IPS DF 4.7 (cell line): ENCODE results near the gene PTPN13.
A peak's percentile ranks its signal among the peaks of the same experiment; 100 is the strongest.

Source experiments
- DNase-seq: peaks from one replicate; pipeline ENCODE4 v3.0.0-alpha.2; 2013; ENCODE audit warnings: low spot score; ENCODE audit errors: extremely low read depth

The PTPN13 gene

DNA sequence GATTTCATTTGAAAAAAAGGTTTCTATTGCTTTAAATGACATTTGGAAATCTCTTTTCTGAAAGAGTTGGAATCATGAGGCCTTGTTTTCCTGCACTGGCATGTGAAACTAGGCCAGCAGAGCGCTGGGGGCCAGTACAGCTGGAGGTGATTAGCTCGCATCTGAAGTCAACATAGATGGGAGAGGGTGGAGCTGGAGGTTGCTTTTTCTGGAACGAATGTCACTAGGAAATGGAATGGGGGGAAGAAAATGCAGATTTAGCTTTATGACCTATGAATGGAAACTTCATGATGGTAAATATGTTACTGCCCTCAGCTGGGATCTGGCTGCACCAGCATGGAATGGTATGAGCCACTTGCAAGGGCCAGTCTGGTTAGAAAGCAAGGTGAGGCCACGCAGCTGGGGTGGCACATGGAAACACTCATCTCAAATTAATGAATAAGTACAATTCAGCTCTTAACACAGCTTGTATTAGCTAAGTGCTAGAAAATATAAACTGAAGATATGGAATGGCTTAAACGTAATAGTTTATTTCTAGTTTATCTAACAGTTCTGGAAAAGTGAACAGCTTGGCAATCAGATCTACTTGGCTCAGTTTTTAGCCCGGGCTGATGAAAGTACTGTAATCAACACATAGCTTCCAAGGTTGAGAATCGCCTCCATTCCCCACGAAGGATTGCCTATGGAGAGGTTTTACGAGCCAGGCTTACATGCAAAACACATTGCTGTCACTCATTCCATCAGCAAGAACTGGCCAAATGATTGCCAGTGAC, 222.6 kb downstream of the PTPN13 start:
- DNase-seq, result no peak

DNA sequence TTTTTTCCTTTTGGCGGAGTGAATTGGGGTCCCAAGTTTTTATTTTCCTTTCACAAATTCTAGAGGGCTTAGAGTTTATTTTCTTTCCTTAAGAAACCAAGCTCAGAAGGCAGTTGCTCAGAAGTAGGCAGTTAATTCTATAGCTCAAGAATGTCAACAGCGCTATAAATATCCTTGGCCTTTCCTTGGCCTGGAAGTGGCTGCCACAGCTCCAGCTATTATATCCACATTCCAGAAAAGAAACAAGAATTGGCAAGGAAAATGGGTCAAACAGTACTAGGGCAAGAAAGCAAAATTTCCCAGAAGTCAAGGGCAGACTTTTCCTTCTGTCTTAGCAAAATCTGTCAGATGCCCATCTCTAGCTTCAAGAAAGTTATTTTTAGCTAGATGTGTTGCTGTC, 224.1 kb downstream of the PTPN13 start:
- DNase-seq, result no peak

DNA sequence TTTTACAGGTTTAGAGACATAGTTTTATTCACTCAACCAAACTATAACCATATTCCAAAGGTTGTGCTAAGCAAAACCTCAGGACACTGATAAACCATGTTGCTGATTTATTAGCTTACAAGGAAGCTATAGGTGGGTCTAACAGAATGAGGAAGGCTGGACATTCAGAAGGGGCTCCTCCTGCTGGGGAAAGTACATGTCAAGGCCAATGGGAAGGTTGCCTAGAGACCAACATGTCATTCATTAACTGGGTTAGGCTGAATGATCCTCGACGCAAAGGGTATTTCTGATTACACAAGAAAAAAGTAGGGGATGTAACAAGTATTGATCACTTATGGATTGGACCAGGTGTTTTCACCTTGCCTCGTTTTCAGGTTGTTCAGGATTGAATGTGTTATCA, 224.7 kb downstream of the PTPN13 start:
- DNase-seq, result peak; percentile 16

DNA sequence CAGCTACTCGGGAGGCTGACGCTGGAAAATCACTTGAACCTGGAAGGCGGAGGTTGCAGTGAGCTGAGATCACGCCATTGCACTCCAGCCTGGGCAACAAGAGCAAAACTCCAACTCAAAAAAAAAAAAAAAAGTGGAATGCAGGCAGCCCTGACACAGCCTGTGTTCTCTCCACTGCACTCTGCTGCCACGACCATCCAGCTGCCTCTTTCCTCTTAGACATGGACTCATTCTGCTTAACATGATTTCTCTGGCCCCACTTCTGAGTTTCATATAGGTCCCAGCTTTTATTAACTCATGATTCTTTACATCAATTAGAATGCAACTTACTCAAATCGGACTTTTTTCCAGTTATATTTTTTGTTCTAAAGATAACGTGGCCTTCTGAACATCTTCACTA, 225.4 kb downstream of the PTPN13 start:
- no peak for DNase-seq

DNA sequence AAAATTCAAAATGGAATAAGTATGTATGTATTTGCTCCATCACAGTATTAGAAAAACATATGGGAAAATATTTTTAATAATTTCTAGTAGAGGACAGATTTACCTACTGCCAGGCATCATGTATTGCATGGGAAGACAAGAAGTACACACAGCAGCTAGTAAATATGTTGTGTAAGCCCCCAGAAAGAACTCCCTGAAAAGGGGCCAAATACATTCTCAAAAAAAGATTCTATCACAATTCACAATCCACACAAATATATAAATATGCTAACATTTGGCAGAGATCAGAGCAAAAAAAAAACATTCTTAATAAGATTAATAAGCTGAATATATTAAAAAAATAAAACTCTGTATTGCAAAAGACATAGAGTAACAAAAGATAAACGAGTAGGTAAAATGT, 227.0 kb downstream of the PTPN13 start:
- no peak for DNase-seq

DNA sequence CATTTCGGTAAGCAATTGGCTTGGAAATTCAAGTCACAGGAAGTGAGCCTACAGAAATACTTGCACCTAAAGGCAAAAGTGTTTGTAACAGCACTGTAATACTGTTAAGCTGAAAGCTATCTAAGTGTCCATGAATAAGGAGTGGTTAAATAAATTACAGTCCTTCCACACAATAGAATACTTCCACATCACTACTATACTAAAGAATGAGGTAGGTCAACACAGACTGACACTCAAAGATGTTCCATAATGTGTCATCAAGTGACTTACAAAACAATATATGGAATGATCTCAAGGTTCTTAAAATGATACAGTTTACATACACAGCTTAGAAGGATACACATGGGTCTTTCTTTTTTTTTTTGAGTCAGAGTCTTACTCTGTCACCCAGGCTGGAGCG, 228.0 kb downstream of the PTPN13 start:
- DNase-seq, result no peak

DNA sequence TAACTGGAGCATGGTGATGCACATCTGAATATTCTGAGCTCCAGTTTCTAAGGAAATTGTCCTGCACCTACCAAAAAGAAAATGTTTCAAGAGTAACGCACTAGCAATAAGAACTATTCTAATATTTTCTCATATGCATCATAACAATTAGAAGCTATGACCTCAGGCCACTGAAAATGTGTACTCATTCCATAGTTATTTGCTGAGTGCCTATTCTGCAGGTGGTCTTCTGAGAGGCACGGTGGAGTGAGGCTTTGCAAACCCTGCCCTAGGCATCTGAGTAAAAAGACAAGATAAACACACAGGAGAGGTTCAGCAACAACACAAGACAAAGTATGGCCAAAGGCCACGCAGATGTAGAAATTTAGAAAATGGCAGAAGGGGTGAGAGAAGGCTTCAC, 231.4 kb downstream of the PTPN13 start:
- DNase-seq, result no peak

DNA sequence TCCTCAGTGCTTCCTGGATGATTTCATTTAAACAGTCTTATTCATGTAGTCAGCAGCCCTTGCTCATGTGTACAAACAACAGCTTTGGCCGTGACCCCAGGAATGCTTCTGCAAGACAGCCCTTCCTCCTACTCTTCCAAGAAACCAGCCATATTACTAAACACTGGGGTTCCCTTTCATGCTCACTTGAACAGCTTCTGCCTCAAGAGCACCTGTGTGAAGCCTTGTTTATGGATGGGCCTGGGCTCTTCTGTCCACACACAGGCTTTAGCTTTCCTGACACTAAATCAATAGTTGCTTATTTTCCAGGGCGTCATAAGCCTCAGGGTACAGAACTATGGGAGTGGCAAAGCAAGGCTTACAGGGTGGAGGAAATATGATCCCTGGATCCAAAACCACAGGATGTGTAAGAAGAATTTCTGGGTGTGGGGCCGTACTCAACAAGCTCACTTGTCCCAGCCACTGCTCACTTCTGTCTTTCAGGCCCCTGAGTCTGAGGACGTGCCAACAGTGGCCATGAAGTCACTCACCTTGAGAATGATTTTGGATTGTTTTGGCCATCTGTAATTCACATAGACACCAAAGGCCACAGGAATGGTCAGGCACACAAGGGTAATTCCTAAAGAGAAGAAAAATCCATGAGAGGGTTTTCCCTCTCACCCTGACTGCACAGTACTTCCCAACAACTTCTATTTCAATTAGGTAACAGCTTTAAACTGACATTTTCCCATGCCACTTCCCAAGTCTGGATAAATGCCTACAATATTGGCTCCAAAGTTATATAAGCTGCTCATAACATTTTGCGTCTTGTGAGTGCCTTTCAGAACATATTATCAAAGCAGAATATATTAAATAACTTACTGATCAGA, 237.4 kb downstream of the PTPN13 start:
- DNase-seq, result no peak

DNA sequence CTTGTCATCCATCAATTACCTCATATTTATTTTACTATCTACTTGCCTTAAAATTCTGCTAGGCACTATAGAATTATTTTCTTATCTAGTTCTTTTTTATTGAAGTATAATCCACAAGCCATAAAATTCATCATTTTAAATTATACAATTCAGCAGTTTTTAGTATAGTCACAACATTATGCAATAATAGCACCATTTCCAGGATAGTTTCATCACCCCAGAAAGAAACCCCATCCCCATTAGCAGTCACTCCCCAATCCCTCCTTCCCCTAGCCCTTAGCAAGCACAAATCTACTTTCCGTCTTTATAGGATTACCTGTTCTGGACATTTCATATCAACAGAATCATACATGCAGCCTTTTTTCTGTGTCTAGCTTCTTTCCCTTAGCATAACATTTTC, 239.5 kb downstream of the PTPN13 start:
- DNase-seq, result no peak

DNA sequence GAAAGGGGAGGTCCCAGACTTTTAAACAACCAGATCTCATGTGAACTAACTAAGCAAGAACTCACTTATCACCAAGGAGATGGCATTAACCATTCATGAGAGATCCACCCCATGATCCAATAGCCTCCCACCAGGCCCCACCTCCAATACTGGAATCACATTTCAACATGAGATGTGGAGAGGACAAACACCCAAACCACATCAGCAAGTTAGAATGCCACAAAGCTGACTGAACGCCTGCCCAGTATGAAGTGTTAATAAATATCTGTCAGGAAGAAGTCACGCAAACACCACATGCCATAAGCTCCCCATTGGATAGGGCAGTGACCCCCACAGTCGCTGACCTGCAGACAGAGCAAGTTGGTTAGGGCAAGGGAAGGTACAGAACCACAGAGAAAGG, 240.8 kb downstream of the PTPN13 start:
- DNase-seq, result no peak

DNA sequence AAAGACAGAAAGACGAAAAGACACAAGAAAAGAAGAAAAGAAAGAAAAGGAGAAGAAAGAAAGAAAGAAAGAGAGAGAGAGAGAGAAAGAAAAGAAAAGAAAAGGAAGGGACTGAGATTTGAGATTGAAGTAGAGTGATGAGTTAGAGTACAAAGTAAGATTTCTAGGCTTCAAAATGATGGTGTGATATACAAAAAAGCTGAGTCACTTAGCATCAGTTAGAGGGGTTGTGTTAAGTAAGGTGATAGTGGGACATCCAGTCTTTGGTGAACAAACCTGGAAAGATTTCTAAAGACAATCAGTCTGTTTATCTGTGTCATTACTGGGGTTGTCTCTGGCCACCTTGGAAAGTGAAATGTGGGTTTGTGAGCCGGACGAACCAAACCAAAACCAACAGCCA, 241.6 kb downstream of the PTPN13 start:
- DNase-seq, result no peak

DNA sequence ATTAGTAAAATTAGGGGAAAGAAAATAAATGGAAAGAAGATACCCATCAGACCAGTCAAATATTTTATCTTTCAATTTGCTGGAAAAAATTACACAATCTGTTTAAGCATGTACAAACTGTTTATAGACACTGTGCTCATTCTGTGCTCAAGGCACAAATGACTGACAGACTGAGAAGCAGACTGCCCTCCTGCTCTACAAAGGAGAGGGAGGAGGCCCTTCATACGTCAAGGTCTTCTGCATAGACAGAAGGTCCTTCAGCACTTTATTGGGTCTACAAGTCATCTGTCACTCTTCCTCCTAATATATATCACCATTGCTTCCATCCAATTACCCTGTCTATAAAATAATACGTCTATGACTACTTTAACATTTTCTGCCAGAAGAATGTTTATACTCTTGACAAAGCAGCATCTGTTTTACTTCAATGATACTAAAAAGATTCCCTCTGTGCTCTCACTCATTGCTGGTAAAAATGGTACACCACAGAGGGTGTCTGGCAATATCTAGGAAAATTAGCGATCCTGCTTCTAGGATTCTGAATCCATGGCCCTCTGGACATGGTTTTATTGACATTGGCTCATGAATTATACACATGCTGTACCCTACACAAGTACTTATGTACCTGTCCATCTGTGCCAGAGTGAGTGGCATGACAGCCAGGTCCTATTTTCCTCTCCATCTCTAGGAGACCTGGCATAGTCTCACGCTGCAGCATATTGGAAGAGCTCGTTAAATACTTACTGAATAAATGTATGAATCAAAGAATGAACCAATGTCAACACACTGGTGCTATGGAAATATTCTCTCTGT, 243.8 kb downstream of the PTPN13 start:
- DNase-seq, result no peak

DNA sequence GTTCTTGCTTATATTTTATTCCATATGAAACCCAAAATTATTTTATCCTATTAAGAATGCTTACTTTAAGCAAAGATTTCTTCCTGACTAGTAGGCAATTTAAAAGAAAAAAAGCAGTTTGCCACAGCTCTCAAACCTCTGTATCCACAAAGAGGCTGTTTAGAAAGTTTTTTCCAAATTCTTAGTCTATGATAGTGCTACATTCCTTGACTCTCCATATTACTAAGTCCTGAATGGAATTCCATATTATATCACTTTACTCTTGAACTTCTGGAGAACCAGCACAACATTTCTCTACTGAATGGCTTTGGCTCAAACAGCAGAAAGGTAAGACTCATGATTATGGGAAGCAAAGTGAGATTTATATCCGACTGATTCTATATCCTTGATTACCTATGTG, 246.7 kb downstream of the PTPN13 start:
- no peak for DNase-seq

DNA sequence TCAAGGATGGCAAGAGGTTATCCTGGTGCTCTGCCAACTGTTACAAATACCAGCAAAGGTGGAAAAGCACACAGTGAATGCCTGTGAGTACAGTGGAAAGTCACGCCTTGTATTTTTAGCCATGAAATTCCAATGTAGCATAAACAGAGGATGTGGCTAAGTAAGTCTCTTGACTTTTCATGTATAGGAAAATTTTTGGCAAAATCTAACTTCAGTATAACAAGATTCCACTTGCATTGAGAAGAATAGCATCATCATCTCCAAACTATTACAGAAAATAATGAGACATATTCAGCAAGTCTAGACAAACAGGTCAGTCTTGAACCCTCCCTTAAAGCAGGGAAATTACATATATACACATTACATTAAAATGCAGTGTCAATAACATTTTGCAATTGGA, 247.2 kb downstream of the PTPN13 start:
- DNase-seq, result no peak

DNA sequence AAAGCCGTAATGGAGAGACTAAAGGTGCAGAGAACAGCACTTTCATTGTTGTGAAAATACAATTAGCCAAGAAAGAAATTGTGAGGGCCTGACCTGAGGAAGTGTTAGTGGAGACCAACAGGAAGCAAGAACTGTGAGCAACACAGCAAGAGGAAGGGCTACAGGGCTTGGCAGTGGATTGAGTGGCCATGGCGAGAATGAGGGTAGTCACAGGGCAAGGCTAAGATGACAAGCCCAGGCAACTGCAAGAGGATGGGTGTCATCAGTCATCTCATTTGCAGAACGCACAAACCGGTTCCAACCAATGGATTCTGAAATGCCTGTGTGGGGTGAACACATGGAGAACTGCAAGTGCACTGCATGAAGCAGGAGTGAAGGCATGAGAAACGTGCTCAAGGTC, 251.5 kb downstream of the PTPN13 start:
- DNase-seq, result no peak

DNA sequence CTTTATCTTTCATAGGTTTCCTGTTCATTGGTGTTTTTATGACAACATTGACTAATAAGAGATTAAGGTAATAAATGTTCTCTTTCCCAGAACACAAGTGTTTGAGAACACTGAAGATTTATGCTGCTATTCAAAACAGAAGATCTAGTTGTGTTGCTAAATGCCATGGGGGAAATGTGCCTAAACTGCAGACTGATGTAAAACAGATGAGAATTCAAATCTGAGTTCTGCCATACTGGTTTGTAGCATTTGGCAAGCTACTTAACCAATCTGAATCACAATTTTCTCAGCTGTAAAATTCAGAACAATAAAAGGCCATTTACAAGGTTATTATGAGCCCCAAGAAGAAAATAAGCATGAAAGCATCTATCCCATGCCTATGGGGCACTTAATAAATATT, 252.8 kb downstream of the PTPN13 start:
- no peak for DNase-seq

DNA sequence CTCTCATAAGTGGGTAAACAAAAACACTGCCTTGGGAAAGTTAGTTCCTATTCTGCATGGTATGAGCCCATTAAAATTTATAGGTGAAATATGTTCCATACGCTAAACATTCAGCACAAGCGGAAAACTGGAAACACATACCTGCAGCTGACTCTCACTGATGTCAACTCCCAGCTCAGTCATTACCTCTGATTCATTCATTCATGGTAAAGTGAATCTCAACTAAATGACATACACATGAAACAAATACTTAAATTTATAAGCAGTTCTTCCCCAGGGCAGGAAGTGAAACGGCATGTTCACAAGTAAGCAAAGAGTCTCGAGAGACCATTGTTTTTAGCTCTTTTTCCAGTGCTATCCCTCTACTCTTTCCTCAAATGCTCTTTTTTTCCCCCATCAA, 253.5 kb downstream of the PTPN13 start:
- DNase-seq, result no peak

DNA sequence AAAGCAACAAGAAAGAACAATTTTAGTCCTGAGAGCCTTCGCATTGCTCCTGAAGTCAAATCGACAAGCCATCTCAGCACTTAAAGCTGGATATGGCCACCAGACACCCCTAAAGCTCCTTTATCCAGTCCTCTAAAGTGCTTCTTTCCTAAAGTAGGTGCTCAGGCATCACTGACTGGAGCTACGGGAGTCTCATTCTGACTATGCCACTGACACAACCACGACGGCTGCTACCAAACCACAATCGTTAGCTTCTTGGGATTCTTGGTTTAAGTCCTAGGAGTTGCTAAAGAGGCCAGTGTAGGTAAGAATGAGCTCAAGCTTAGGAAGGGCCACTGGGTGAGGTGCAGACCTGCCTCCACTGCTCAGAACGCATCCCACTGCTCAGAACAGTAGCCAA, 254.0 kb downstream of the PTPN13 start:
- no peak for DNase-seq

DNA sequence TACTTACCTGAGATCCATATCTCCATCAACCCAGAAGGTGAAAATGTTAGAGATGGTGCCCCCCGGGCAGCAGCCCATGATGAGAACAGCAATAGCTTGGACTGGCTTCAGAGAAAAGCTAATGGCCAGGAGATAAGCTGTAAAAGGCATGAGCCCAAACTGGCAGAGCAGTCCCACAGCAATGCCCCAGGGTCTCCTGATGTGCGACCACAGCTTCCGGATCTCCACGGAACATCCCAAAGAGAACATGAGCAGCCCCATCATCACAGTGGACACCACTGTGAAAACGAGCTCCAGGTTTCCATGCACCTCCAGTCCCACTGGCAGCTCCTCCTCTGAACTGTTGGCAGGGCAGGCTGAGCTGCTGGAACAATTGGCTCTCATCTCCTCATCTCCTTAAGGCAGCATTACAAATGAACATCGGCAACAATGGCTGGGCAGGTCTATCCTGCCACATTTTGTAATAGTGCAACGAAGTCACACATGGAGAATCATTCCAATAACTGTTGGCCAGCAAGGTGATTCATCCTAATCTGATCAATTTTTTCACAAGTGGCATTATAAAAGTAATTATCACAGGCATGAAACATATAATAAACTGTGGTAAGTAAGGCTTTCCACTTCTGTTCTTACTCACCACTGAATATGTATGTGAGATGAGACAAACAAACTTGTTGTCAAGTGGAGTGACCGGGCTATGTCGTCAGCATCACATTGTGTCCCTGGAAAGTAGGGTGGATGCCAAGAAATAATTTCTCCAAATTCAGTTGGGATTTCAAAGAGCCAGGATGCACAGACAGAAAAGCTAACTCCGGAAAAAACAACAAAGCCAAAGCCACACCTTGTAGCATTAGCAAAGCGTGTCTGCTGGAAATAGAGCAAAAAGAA, 254.9 kb downstream of the PTPN13 start, which contains the start of gene SLC10A6:
Gene SLC10A6, minus strand, starts transcription at position 653 of the 888 bp plus-strand sequence. Its CDS starts 269 bp downstream, at position 384.
- DNase-seq, result no peak

DNA sequence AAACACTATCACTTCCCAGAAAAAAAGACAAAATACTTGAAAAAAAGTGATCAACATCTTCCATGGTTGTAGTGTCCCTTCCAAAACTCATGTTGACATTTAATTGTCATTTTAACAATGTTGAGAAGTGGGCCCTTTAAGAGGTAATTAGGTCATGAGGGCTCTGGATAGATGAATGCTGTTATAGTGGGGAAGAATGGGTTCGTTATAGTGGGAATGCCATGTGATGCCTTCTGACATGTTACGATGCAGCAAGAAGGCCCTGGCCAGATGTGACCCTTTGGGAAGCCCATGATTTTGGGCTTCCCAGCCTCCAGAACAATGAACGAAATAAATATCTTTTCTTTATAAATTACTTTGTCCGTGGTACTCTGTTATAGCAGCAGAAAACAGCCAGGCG, 259.1 kb downstream of the PTPN13 start:
- DNase-seq, result no peak

DNA sequence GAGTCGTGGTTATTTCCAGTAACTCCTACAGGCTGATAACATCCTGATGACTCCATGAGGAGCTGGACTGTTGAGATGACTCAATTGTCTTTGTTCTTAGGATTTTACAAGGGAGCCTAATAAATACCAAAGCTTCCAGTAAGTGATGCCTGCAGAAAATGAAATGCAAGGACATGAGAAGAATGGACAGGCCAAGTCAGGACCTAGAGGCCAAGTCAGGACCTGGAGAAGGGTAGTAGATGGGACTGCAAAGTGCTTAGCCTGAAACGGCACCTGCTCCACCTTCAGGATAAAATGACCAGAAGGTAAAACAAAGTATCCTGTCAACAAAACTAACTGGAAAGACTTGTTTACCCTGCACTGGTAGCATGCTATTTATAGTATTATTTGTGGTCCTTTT, 261.5 kb downstream of the PTPN13 start:
- no peak for DNase-seq
